ENCODE results near the gene PIK3AP1.

DNA sequence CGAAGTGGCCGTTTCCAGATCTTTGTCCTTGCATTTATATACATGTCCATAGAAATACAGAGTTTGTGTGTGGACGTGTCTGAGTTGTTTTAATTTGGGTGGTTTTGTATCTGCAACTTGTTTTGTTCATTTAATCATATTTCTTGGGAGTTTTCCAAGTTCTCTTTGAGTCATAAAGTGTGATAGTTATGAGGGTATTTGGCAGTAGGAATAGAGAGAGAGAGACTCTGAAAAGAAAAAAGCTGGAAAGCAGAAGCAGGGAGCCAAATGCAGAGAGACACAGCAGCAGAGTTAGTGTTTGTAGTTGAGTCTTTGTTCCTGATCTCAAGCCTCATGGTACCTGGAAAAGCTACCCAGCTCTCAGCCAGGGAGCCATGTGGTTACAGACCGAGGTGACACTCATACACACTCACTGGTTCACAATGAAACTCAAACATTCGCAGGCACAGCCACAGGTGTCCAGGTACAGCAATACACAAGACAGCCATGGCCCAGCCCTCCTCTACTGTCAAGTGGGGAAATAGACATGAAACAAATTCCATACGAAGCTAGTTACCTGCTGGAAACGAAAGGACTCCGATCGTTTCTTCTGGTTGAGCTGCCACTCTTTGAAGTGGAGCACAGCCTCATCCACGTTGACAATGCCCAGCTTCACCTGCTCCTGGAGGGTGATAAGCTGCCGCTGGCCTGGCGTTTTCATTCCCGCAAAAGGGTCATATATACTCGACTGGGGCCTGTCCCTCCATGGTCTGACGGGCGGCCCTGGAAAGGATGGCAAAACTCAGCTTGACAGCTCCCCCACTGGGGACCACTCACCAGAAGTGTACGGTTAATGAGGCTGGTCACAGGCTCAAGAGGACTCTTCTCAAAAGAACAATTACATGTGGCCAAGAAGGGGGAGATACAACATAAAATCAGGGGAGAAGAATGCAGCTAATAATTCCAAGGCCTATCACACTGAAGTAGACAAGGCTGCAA lies 100.2 kb downstream of the PIK3AP1 start:
- TF ChIP-seq REST (IDR thresholded peaks at IDR 0.05; ENCODE audit: low read depth, low read length) (no peak), NFIC (IDR thresholded peaks at IDR 0.05; ENCODE audit: borderline replicate concordance) (no peak; the same call in 1 of the 2 replicates), RAD21 (IDR thresholded peaks at IDR 0.05; ENCODE audit: low read length) (no peak)
- TF ChIP-seq, protein P1, sequence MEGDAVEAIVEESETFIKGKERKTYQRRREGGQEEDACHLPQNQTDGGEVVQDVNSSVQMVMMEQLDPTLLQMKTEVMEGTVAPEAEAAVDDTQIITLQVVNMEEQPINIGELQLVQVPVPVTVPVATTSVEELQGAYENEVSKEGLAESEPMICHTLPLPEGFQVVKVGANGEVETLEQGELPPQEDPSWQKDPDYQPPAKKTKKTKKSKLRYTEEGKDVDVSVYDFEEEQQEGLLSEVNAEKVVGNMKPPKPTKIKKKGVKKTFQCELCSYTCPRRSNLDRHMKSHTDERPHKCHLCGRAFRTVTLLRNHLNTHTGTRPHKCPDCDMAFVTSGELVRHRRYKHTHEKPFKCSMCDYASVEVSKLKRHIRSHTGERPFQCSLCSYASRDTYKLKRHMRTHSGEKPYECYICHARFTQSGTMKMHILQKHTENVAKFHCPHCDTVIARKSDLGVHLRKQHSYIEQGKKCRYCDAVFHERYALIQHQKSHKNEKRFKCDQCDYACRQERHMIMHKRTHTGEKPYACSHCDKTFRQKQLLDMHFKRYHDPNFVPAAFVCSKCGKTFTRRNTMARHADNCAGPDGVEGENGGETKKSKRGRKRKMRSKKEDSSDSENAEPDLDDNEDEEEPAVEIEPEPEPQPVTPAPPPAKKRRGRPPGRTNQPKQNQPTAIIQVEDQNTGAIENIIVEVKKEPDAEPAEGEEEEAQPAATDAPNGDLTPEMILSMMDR (IDR thresholded peaks at IDR 0.05) = no peak
